KMS-11 (cell line): ENCODE measurements around the gene RASA4.
"Not testable (repeated sequence)": the region's sequence is repeated elsewhere in the genome, so short reads cannot be mapped to it uniquely, and the experiment has no call there.

Experiments used
- H2AFZ ChIP-seq: fragments of 200-600 bp; sonication (generic); 2 replicates; pipeline ENCODE4 v1.6.1; 2016; ENCODE audit warnings: antibody characterized with exemption, mixed run types, low read depth
- H3K27ac ChIP-seq: fragments of 200-600 bp; sonication (generic); 2 replicates; pipeline ENCODE4 v1.6.1; 2016; ENCODE audit warnings: mild to moderate bottlenecking, mixed run types
- H3K27me3 ChIP-seq: fragments of 200-600 bp; sonication (generic); 2 replicates; pipeline ENCODE4 v1.6.1; 2017; ENCODE audit warnings: mild to moderate bottlenecking, low read depth, mixed run types, moderate library complexity; ENCODE audit not compliant: insufficient read depth
- H3K36me3 ChIP-seq: fragments of 200-600 bp; sonication (generic); 2 replicates; pipeline ENCODE4 v1.6.1; 2017; ENCODE audit warnings: mild to moderate bottlenecking, mixed run types; ENCODE audit not compliant: insufficient read depth
- H3K4me1 ChIP-seq: fragments of 200-600 bp; sonication (generic); 2 replicates; pipeline ENCODE4 v1.6.1; 2016; ENCODE audit warnings: mild to moderate bottlenecking, low read depth, mixed run types; ENCODE audit not compliant: poor library complexity, severe bottlenecking
- H3K4me2 ChIP-seq: fragments of 200-600 bp; sonication (generic); 2 replicates; pipeline ENCODE4 v1.7.0; 2016; ENCODE audit warnings: mild to moderate bottlenecking, mixed run types
- H3K4me3 ChIP-seq: fragments of 200-600 bp; sonication (generic); IDR thresholded peaks from 2 replicates; pipeline ENCODE4 v1.6.1; 2017; ENCODE audit warnings: low read depth, low read length, mixed read lengths; ENCODE audit not compliant: insufficient read depth
- H3K79me2 ChIP-seq: fragments of 200-600 bp; sonication (generic); 2 replicates; pipeline ENCODE4 v1.6.1; 2016; ENCODE audit warnings: low read depth, mixed run types; ENCODE audit not compliant: insufficient read depth
- H3K9ac ChIP-seq: fragments of 200-600 bp; sonication (generic); 2 replicates; pipeline ENCODE4 v1.6.1; 2016; ENCODE audit warnings: mild to moderate bottlenecking, mixed run types
- H4K20me1 ChIP-seq: fragments of 200-600 bp; sonication (generic); 2 replicates; pipeline ENCODE4 v1.6.1; 2016; ENCODE audit warnings: mild to moderate bottlenecking, mixed run types; ENCODE audit not compliant: insufficient read depth

The RASA4 gene

DNA sequence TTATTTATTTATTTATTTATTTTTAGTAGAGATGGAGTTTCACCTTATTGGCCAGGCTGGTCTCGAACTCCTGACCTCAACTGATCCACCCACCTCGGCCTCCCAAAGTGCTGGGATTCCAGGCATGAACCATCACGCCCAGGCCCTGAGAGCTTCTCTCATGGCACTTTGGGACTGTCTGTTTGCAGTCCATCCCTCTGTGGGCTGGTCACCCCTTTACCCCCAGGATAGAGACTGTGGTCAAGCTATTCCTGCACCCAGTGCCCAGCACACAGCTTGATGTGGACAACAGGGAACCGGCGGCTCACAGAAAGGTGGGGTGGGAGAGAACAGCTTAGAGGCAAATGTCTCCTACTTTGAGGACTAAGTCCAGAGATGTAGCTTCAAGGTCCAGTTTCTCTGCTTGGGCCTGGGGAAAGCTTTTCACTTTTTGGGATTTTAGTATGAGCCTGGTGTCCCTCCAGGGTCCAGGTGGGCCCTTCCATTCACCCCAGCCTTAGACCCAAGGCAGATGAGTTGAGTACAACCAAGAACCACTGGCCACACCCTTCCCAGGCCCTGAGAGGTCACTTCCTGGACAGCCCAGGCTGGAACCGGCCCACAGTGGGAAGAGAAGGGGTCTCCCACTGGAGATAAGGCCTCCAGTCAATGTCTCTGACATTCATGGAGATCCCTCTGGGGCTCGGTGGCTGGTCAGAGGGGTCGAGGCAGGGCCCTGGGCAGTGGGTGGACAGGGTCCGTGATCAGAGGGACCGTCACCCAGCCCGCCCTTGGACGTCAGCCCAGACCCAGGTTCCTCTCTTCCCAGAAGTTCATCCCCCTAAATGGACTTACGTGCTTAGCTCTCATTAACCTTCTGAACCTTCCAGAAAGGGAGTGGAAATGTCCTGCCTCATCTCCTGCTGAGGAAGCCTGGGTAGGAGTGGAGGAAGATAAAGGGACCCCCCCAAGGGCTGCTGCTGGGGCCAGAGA lies 88.4 kb downstream of the RASA4 start:
- not testable (repeated sequence) for H3K36me3 ChIP-seq, H3K9ac ChIP-seq, H3K4me1 ChIP-seq, H2AFZ ChIP-seq, H3K27me3 ChIP-seq, H3K4me3 ChIP-seq, H3K27ac ChIP-seq, H3K4me2 ChIP-seq, H3K79me2 ChIP-seq, H4K20me1 ChIP-seq

- H3K9ac ChIP-seq, H4K20me1 ChIP-seq, H3K27ac ChIP-seq, H3K79me2 ChIP-seq, H3K36me3 ChIP-seq, H3K4me1 ChIP-seq, H2AFZ ChIP-seq, H3K4me2 ChIP-seq, H3K4me3 ChIP-seq, H3K27me3 ChIP-seq: not testable (repeated sequence)
Measured at GRCh38 chr7:102527182-102527581, 89.4 kb downstream of the RASA4 start.

- H2AFZ ChIP-seq, H3K4me2 ChIP-seq, H3K9ac ChIP-seq, H3K27ac ChIP-seq, H3K27me3 ChIP-seq, H3K36me3 ChIP-seq, H3K79me2 ChIP-seq, H3K4me1 ChIP-seq, H3K4me3 ChIP-seq, H4K20me1 ChIP-seq: not testable (repeated sequence)
Measured at GRCh38 chr7:102524803-102525202, 91.8 kb downstream of the RASA4 start.
